Caco-2 (cell line): Measurements from ENCODE around the gene TRPM5. TPM values are rescaled to one million over a fixed set of nuclear protein-coding genes. Genes with fewer than 3 reads are reported as not detected.

Experiments
- BruUV-seq: library from RNA; stranded (reverse); fragments of 400-500 nt; replicated peaks from 2 replicates; lab custom pipeline; 2021; lab: Mats Ljungman, UMichigan
- CTCF ChIA-PET: fragments of 300-600 bp; sonication (Branson Sonifier 250); formaldehyde crosslinking; loops from one replicate; lab custom pipeline; 2022; ENCODE audit warnings: antibody characterized with exemption; lab: Charles Lee
- POLR2A ChIA-PET: fragments of 300-600 bp; sonication (Branson Sonifier 250); formaldehyde crosslinking; loops from one replicate; lab custom pipeline; 2022; ENCODE audit warnings: antibody characterized with exemption; lab: Charles Lee
- DNase-seq, 2 experiments: peaks; one replicate each; pipeline versions ENCODE4 v3.0.0 to v3.0.0-alpha.2; 2020 to 2022
- H3K27me3 ChIP-seq: replicated peaks from 2 replicates; pipeline ENCODE4 v1.6.0; 2011; ENCODE audit warnings: low read length; ENCODE audit not compliant: control insufficient read depth, insufficient read depth
- H3K36me3 ChIP-seq: 2 replicates; pipeline ENCODE4 v1.5.1; 2011; ENCODE audit warnings: low read length; ENCODE audit not compliant: control insufficient read depth, insufficient read depth
- H3K4me1 ChIP-seq: fragments of 250-450 bp; sonication (Bioruptor Pico); 2 replicates; pipeline ENCODE4 v1.5.1; 2020; ENCODE audit warnings: mild to moderate bottlenecking
- H3K4me3 ChIP-seq: 2 replicates; pipeline ENCODE4 v1.5.1; 2011; ENCODE audit warnings: low read depth, mild to moderate bottlenecking, control low read depth, low read length
- H3K9me3 ChIP-seq: fragments of 250-450 bp; sonication (Bioruptor Pico); 2 replicates; pipeline ENCODE4 v1.5.1; 2020; ENCODE audit warnings: mild to moderate bottlenecking, moderate library complexity
- H3K27ac Mint-ChIP-seq: one replicate; pipeline ENCODE4 v1.8.0; 2022; ENCODE audit warnings: mixed read lengths; ENCODE audit not compliant: unreplicated experiment
- H3K27me3 Mint-ChIP-seq: one replicate; pipeline ENCODE4 v1.8.0; 2022; ENCODE audit warnings: mixed read lengths; ENCODE audit not compliant: insufficient read depth, unreplicated experiment
- H3K36me3 Mint-ChIP-seq: one replicate; pipeline ENCODE4 v1.8.0; 2022; ENCODE audit warnings: mild to moderate bottlenecking, mixed read lengths; ENCODE audit not compliant: insufficient read depth, unreplicated experiment
- H3K4me1 Mint-ChIP-seq: one replicate; pipeline ENCODE4 v1.8.0; 2022; ENCODE audit warnings: low read depth, mixed read lengths; ENCODE audit not compliant: unreplicated experiment
- H3K4me3 Mint-ChIP-seq: one replicate; pipeline ENCODE4 v1.8.0; 2022; ENCODE audit warnings: mild to moderate bottlenecking, moderate library complexity, mixed read lengths; ENCODE audit not compliant: unreplicated experiment
- H3K9me3 Mint-ChIP-seq: one replicate; pipeline ENCODE4 v1.8.0; 2022; ENCODE audit warnings: mixed read lengths; ENCODE audit not compliant: unreplicated experiment
- CTCF ChIP-seq, 2 experiments: fragments of 200-600 bp in 1 of 2; IDR thresholded peaks; 1 replicate in 1 of 2; 2 replicates in 1 of 2; pipeline versions ENCODE4 v1.5.1 to v1.8.0; 2011 to 2022; ENCODE audit warnings: antibody characterized with exemption in 1 of 2, control low read depth in 1 of 2, inconsistent platforms in 1 of 2, low read depth in 1 of 2, low read length in 1 of 2, mild to moderate bottlenecking in 1 of 2, moderate library complexity in 1 of 2; ENCODE audit not compliant: insufficient read depth in 1 of 2, severe bottlenecking in 1 of 2, unreplicated experiment in 1 of 2
- intact Hi-C: fragments of 100-400 bp; cut with micrococcal nuclease; formaldehyde crosslinking; loops from one replicate; pipeline ENCODE4 v1.10.0; 2022; ENCODE audit not compliant: unreplicated experiment
- total RNA-seq: library from RNA; stranded (reverse); gene quantifications from 2 replicates; pipeline ENCODE4 v1.2.3, GENCODE V29; 2022

Gene TRPM5
- total RNA-seq, 1 experiment from 2014 or later: not detected

GRCh38 chr11:2448661-2449547 is 4.6 kb upstream of the TRPM5 start:
- no peaks in the 10 kb centered on the region for H3K36me3 Mint-ChIP-seq
- no peak overlapping the region for H3K27ac Mint-ChIP-seq
- TF ChIP-seq CTCF (IDR thresholded peaks at IDR 0.05; ENCODE audit: insufficient read depth in 1 of 2, low read depth in 1 of 2, low read length in 1 of 2, severe bottlenecking in 1 of 2, unreplicated experiment in 1 of 2): no peak
- Histone ChIP-seq H3K27me3 (peaks cover 6% of the 10 kb centered on the region), H3K4me3 (no peak overlapping the region), H3K4me1 (no peaks in the 10 kb centered on the region), H3K36me3 (no peaks in the 10 kb centered on the region), H3K9me3 (no peaks in the 10 kb centered on the region)
- intact Hi-C loops: no loop called here
- H3K27me3 Mint-ChIP-seq: peaks cover 10% of the 10 kb centered on the region
- no TSS peak for BruUV-seq
- CTCF ChIA-PET: no interaction called here
- no peaks in the 10 kb centered on the region for H3K4me1 Mint-ChIP-seq
- POLR2A ChIA-PET: no interaction called here
- no peaks in the 10 kb centered on the region for H3K9me3 Mint-ChIP-seq
- H3K4me3 Mint-ChIP-seq: no peak overlapping the region
- DNase-seq: no peak

GRCh38 chr11:2447951-2448650 is 3.8 kb upstream of the TRPM5 start:
- Mint-ChIP-seq H3K4me1 (no peaks in the 10 kb centered on the region), H3K27me3 (peaks cover 14% of the 10 kb centered on the region), H3K4me3 (no peak overlapping the region), H3K9me3 (no peaks in the 10 kb centered on the region), H3K27ac (no peak overlapping the region), H3K36me3 (no peaks in the 10 kb centered on the region)
- ChIA-PET POLR2A (no interaction called here), CTCF (no interaction called here)
- peaks cover 6% of the 10 kb centered on the region for H3K27me3 ChIP-seq
- intact Hi-C loops: no loop called here
- no peaks in the 10 kb centered on the region for H3K36me3 ChIP-seq
- DNase-seq: no peak
- BruUV-seq: no TSS peak
- no peaks in the 10 kb centered on the region for H3K4me1 ChIP-seq
- H3K4me3 ChIP-seq: no peak overlapping the region
- H3K9me3 ChIP-seq: no peaks in the 10 kb centered on the region
- TF ChIP-seq CTCF (IDR thresholded peaks at IDR 0.05; ENCODE audit: insufficient read depth in 1 of 2, low read depth in 1 of 2, low read length in 1 of 2, severe bottlenecking in 1 of 2, unreplicated experiment in 1 of 2): no peak

- no peaks in the 10 kb centered on the region for H3K4me1 Mint-ChIP-seq
- no peaks in the 10 kb centered on the region for H3K36me3 ChIP-seq
- intact Hi-C loops: no loop called here
- peaks cover 6% of the 10 kb centered on the region for H3K27me3 ChIP-seq
- no peaks in the 10 kb centered on the region for H3K4me1 ChIP-seq
- H3K9me3 ChIP-seq: no peaks in the 10 kb centered on the region
- H3K4me3 Mint-ChIP-seq: no peak overlapping the region
- no peak overlapping the region for H3K4me3 ChIP-seq
- CTCF ChIA-PET: no interaction called here
- no peak for DNase-seq
- no peak for TF ChIP-seq CTCF (IDR thresholded peaks at IDR 0.05; ENCODE audit: insufficient read depth in 1 of 2, low read depth in 1 of 2, low read length in 1 of 2, severe bottlenecking in 1 of 2, unreplicated experiment in 1 of 2)
- peaks cover 13% of the 10 kb centered on the region for H3K27me3 Mint-ChIP-seq
- no peaks in the 10 kb centered on the region for H3K36me3 Mint-ChIP-seq
- no peak overlapping the region for H3K27ac Mint-ChIP-seq
- no peaks in the 10 kb centered on the region for H3K9me3 Mint-ChIP-seq
- BruUV-seq: no TSS peak
- POLR2A ChIA-PET: no interaction called here
Measured at GRCh38 chr11:2447253-2447950, 3.1 kb upstream of the TRPM5 start.
